GM12878 (cell line): ENCODE measurements around the gene EPHB1. TPM values are rescaled to one million over a fixed set of nuclear protein-coding genes. Genes with fewer than 3 reads are reported as not detected.

Experiments used
- ATAC-seq: fragments of 200-7000 bp; cut with Tn5 transposase; 3 replicates; pipeline ENCODE4 v1.9.1; 2020; ENCODE audit warnings: mild to moderate bottlenecking, moderate library complexity
- BruUV-seq: library from RNA; stranded (reverse); fragments of 400-500 nt; replicated peaks from 2 replicates; lab custom pipeline; 2021; lab: Mats Ljungman, UMichigan
- CTCF ChIA-PET: fragments of 300-600 bp; sonication (Branson Sonifier 250); formaldehyde crosslinking; extraction: SDS; loops from one replicate; lab custom pipeline; 2021; ENCODE audit warnings: inconsistent platforms; lab: Yijun Ruan, JAX
- POLR2A ChIA-PET: fragments of 350-600 bp; formaldehyde crosslinking; extraction: SDS; loops from one replicate; lab custom pipeline; 2021; ENCODE audit warnings: inconsistent platforms; lab: Charles Lee
- RAD21 ChIA-PET: fragments of 300-600 bp; sonication (Branson Sonifier 250); formaldehyde crosslinking; loops from one replicate; lab custom pipeline; 2023; ENCODE audit warnings: antibody characterized with exemption; ENCODE audit not compliant: unreplicated experiment; lab: Charles Lee
- SMC1A ChIA-PET: fragments of 300-600 bp; sonication (Branson Sonifier 250); formaldehyde crosslinking; loops from one replicate; lab custom pipeline; 2023; ENCODE audit not compliant: unreplicated experiment, uncharacterized antibody; lab: Charles Lee
- DNase-seq: peaks from one replicate; pipeline ENCODE4 v3.0.0-alpha.2; 2011; ENCODE audit warnings: low read depth, low spot score
- FAIRE-seq: peaks from 3 replicates; lab custom pipeline; 2011; peaks lifted over from hg19 to GRCh38; lab: Jason Lieb, UNC
- H2AFZ ChIP-seq: 2 replicates; pipeline ENCODE4 v1.6.0; 2011; ENCODE audit warnings: low read depth, low read length, control low read depth; ENCODE audit not compliant: control insufficient read depth
- H3K27ac ChIP-seq: 2 replicates; pipeline ENCODE4 v1.5.1; 2011; ENCODE audit warnings: control low read depth; ENCODE audit not compliant: control insufficient read depth, insufficient read depth
- H3K27me3 ChIP-seq, 2 experiments: replicated peaks in 1 of 2; 2 replicates each; pipeline versions ENCODE4 v1.6.0 to v1.6.1; 2011; ENCODE audit warnings: low read length in 1 of 2; ENCODE audit not compliant: control insufficient read depth in 2 of 2, insufficient read depth in 2 of 2
- H3K36me3 ChIP-seq, 2 experiments: 2 replicates each; pipeline ENCODE4 v1.5.1; 2011; ENCODE audit warnings: low read length in 1 of 2; ENCODE audit not compliant: control insufficient read depth in 2 of 2, insufficient read depth in 2 of 2
- H3K4me1 ChIP-seq: 2 replicates; pipeline ENCODE4 v1.6.1; 2011; ENCODE audit warnings: mild to moderate bottlenecking, low read length, moderate library complexity, mixed read lengths; ENCODE audit not compliant: control insufficient read depth, insufficient read depth
- H3K4me2 ChIP-seq: 2 replicates; pipeline ENCODE4 v1.6.0; 2011; ENCODE audit warnings: control low read depth; ENCODE audit not compliant: control insufficient read depth, insufficient read depth
- H3K4me3 ChIP-seq: fragments of 200-600 bp; sonication (generic); 2 replicates; pipeline ENCODE4 v1.5.1; 2016
- H3K79me2 ChIP-seq: 2 replicates; pipeline ENCODE4 v1.6.0; 2011; ENCODE audit warnings: low read length; ENCODE audit not compliant: control insufficient read depth, insufficient read depth
- H3K9ac ChIP-seq: 2 replicates; pipeline ENCODE4 v1.8.0; 2011; ENCODE audit warnings: low read length, control low read depth, mixed read lengths; ENCODE audit not compliant: control insufficient read depth, insufficient read depth
- H3K9me3 ChIP-seq: replicated peaks from 3 replicates; pipeline ENCODE4 v1.5.1; 2011; ENCODE audit warnings: mild to moderate bottlenecking, low read length; ENCODE audit not compliant: control insufficient read depth, insufficient read depth
- H4K20me1 ChIP-seq: 2 replicates; pipeline ENCODE4 v1.6.0; 2011; ENCODE audit not compliant: control insufficient read depth, insufficient read depth
- ELK1 ChIP-seq: IDR thresholded peaks from 2 replicates; pipeline ENCODE4 v1.6.1; 2012; ENCODE audit warnings: low read depth, low read length, improper control_type of control experiment
- HSF1 ChIP-seq: fragments of 150-350 bp; IDR thresholded peaks from 2 replicates; pipeline ENCODE4 v1.6.1; 2014; ENCODE audit warnings: mild to moderate bottlenecking, low read depth, low read length
- MYC ChIP-seq: IDR thresholded peaks from 2 replicates; pipeline ENCODE4 v1.6.1; 2011; ENCODE audit warnings: mild to moderate bottlenecking, low read length, moderate library complexity, inconsistent platforms; ENCODE audit not compliant: insufficient read depth, insufficient replicate concordance, insufficient read length, severe bottlenecking
- PML ChIP-seq: IDR thresholded peaks from 2 replicates; pipeline ENCODE4 v1.6.1; 2012; ENCODE audit warnings: low read length, inconsistent platforms
- SMAD5 ChIP-seq: IDR thresholded peaks from 2 replicates; pipeline ENCODE4 v1.6.1; 2016; ENCODE audit warnings: antibody characterized with exemption, low read depth
- WGBS: methylation state at CpG from one replicate; pipeline ENCODE4 v1.1.6; 2016; ENCODE audit warnings: low lambda C conversion rate; ENCODE audit not compliant: insufficient replicate concordance, insufficient coverage; ENCODE audit errors: missing lambda C conversion rate; 5-methylcytosine and 5-hydroxymethylcytosine counted together
- in situ Hi-C: fragments of 300-500 bp; cut with MboI; formaldehyde crosslinking; loops from 9 replicates; pipeline ENCODE4 v1.14.3; 2018; ENCODE audit warnings: mixed read lengths
- intact Hi-C: fragments of 100-400 bp; cut with micrococcal nuclease; formaldehyde crosslinking; loops from one replicate; pipeline ENCODE4 v1.14.2; 2022; ENCODE audit not compliant: unreplicated experiment
- polyA plus RNA-seq, 11 experiments: library from polyadenylated mRNA; depleted of rRNA in 4 of 11; unstranded in 6 of 11; stranded (reverse) in 5 of 11; fragments of >200 nt; fragmentation: Nextera tagmentation in 4 of 11; fragmentation: Illumina TruSeq in 1 of 11; extraction: Ambion mirVana in 4 of 11; extraction: Trizol in 1 of 11; gene quantifications; 1 replicate in 1 of 11; 2 replicates in 10 of 11; pipeline versions ENCODE4 v1.2.1 to v1.2.3, GENCODE V29; 2011 to 2016; ENCODE audit warnings: inconsistent platforms in 2 of 11, missing spikeins in 2 of 11, low read depth in 1 of 11
- total RNA-seq, 4 experiments: library from RNA; depleted of rRNA in 3 of 4; stranded (reverse); fragments of >200 nt in 3 of 4; fragmentation: Illumina TruSeq in 1 of 4; extraction: Trizol in 1 of 4; gene quantifications; 2 replicates each; pipeline versions ENCODE4 v1.2.1 to v1.2.3, GENCODE V29; 2013 to 2021
- TF ChIP-seq, protein P1 (sequence below): IDR thresholded peaks from 2 replicates; pipeline ENCODE4 v1.6.1; 2011; ENCODE audit warnings: borderline replicate concordance, low read depth, mild to moderate bottlenecking, moderate library complexity, low read length; ENCODE audit not compliant: insufficient read depth, poor library complexity, severe bottlenecking
- TF ChIP-seq, protein P2 (sequence below): fragments of 450-650 bp; IDR thresholded peaks from 2 replicates; pipeline ENCODE4 v1.6.1; 2017; ENCODE audit warnings: mild to moderate bottlenecking, low read depth, inconsistent platforms; ENCODE audit not compliant: poor library complexity, severe bottlenecking
- TF ChIP-seq, protein P3 (sequence below): fragments of 450-650 bp; IDR thresholded peaks from 2 replicates; pipeline ENCODE4 v1.6.1; 2017; ENCODE audit warnings: mild to moderate bottlenecking, moderate library complexity

The EPHB1 gene
- total and polyA plus RNA-seq, 10 of the 15 experiments (the other 5 are each of a cell fraction or from before 2014, with no cell fraction given): 0.33 to 23.8 (median 1.2) TPM

GRCh38 chr3:134798681-134799311, 3.7 kb downstream of the EPHB1 start:
- 41% methylated on average over 9 of the region's 9 CpGs for WGBS
- Histone ChIP-seq H3K36me3 (no peaks in the 10 kb centered on the region), H3K9ac (peak overlapping the region; percentile 45; the same call in 1 of the 2 replicates), H3K9me3 (no peaks in the 10 kb centered on the region), H3K4me2 (peak overlapping the region; percentile 60), H3K4me3 (peak overlapping the region; percentile 74), H4K20me1 (no peaks in the 10 kb centered on the region), H3K27me3 (no peaks in the 10 kb centered on the region; a peak in 1 of 4 replicates), H3K27ac (peak overlapping the region; percentile 54), H2AFZ (no peak overlapping the region), H3K4me1 (peaks cover 20% of the 10 kb centered on the region), H3K79me2 (peaks cover 79% of the 10 kb centered on the region)
- ChIA-PET POLR2A (interaction anchor here (2.2 kb wide), 1 partner anchor 54 kb away, joined by 8 read pairs; no protein-coding TSS in a partner anchor), RAD21 (interaction anchor here (0.7 to 10.5 kb wide), 7 partner anchors 10 to 426 kb away, joined by 3 to 146 read pairs (median 42); no protein-coding TSS in a partner anchor), CTCF (interaction anchor here (0.8 to 5.0 kb wide), 5 partner anchors 11 to 99 kb away, joined by 3 to 16 read pairs (median 7); no protein-coding TSS in a partner anchor), SMC1A (interaction anchor here (1.0 to 14.4 kb wide), 12 partner anchors 10 to 706 kb away, joined by 3 to 110 read pairs (median 6); no protein-coding TSS in a partner anchor)
- intact Hi-C loops: loop anchor here (1.0 to 5.0 kb wide), 3 partner anchors 39 to 179 kb away; no protein-coding TSS in a partner anchor
- peak; percentile 15 for ATAC-seq
- no TSS peak for BruUV-seq
- in situ Hi-C loops: loop anchor here (10.0 to 25.0 kb wide), 2 partner anchors 446 to 1089 kb away; no protein-coding TSS in a partner anchor
- no peak for FAIRE-seq
- DNase-seq: peak; percentile 69
- TF ChIP-seq, protein P1, sequence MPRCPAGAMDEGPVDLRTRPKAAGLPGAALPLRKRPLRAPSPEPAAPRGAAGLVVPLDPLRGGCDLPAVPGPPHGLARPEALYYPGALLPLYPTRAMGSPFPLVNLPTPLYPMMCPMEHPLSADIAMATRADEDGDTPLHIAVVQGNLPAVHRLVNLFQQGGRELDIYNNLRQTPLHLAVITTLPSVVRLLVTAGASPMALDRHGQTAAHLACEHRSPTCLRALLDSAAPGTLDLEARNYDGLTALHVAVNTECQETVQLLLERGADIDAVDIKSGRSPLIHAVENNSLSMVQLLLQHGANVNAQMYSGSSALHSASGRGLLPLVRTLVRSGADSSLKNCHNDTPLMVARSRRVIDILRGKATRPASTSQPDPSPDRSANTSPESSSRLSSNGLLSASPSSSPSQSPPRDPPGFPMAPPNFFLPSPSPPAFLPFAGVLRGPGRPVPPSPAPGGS: no peak
- TF ChIP-seq, protein P2, sequence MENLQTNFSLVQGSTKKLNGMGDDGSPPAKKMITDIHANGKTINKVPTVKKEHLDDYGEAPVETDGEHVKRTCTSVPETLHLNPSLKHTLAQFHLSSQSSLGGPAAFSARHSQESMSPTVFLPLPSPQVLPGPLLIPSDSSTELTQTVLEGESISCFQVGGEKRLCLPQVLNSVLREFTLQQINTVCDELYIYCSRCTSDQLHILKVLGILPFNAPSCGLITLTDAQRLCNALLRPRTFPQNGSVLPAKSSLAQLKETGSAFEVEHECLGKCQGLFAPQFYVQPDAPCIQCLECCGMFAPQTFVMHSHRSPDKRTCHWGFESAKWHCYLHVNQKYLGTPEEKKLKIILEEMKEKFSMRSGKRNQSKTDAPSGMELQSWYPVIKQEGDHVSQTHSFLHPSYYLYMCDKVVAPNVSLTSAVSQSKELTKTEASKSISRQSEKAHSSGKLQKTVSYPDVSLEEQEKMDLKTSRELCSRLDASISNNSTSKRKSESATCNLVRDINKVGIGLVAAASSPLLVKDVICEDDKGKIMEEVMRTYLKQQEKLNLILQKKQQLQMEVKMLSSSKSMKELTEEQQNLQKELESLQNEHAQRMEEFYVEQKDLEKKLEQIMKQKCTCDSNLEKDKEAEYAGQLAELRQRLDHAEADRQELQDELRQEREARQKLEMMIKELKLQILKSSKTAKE: no peak
- TF ChIP-seq HSF1: no peak
- no peak for TF ChIP-seq MYC
- TF ChIP-seq PML: no peak
- TF ChIP-seq ELK1: no peak
- TF ChIP-seq, protein P3, sequence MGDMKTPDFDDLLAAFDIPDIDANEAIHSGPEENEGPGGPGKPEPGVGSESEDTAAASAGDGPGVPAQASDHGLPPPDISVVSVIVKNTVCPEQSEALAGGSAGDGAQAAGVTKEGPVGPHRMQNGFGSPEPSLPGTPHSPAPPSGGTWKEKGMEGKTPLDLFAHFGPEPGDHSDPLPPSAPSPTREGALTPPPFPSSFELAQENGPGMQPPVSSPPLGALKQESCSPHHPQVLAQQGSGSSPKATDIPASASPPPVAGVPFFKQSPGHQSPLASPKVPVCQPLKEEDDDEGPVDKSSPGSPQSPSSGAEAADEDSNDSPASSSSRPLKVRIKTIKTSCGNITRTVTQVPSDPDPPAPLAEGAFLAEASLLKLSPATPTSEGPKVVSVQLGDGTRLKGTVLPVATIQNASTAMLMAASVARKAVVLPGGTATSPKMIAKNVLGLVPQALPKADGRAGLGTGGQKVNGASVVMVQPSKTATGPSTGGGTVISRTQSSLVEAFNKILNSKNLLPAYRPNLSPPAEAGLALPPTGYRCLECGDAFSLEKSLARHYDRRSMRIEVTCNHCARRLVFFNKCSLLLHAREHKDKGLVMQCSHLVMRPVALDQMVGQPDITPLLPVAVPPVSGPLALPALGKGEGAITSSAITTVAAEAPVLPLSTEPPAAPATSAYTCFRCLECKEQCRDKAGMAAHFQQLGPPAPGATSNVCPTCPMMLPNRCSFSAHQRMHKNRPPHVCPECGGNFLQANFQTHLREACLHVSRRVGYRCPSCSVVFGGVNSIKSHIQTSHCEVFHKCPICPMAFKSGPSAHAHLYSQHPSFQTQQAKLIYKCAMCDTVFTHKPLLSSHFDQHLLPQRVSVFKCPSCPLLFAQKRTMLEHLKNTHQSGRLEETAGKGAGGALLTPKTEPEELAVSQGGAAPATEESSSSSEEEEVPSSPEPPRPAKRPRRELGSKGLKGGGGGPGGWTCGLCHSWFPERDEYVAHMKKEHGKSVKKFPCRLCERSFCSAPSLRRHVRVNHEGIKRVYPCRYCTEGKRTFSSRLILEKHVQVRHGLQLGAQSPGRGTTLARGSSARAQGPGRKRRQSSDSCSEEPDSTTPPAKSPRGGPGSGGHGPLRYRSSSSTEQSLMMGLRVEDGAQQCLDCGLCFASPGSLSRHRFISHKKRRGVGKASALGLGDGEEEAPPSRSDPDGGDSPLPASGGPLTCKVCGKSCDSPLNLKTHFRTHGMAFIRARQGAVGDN: peak; percentile 38; the same call in 1 of the 2 replicates
- no peak for TF ChIP-seq SMAD5
